Stimulated activated CD4-positive, alpha-beta T cell treated with anti-CD3 and anti-CD28 coated beads, TNF-alpha, amount 100 ng/mL, for 4 hours (primary cell): Measurements from ENCODE around the gene FAM114A2.

Source experiments
- DNase-seq, 3 experiments: peaks; one replicate each; pipeline ENCODE4 v3.0.0-alpha.2; 2020; ENCODE audit warnings: low read depth in 3 of 3

Gene FAM114A2

DNA sequence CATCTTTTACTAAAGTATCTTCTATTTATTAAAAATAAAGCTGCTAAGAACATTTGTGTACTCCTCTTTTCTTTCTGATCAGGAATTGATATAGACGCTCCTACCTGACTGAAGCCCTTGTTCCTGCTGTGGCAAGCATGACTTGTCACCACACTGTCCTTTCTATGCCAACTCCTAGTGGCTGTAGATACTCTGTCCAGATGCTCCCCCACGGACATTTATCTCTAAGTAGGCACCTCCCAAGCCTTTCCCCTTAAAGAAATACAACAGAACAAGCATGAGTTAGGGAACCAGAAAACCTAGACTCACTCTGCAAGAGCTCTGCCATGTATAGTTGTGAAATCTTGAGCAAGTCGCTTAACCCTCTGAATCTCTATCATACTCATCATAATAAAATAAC, 53.2 kb downstream of the FAM114A2 start:
- DNase-seq = no peak

DNA sequence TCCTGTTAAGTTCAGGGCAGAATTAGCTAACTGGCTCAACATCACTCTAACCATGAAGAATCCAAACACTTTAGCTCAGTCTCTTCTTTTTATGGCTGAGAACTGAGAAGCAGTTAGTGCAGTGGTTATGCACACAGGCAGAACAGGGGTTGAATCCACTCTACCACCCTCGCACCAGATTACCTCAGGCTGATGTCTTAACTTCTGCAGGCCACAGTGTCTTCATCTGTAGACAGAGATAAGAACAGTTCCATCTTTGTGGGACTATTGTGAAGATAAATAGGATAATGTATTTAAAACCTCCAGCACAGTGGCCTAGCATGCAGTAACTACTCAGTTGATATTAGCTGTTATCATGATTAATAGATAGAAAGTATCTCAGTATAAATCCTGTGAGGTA, 54.8 kb downstream of the FAM114A2 start:
- DNase-seq = no peak

DNA sequence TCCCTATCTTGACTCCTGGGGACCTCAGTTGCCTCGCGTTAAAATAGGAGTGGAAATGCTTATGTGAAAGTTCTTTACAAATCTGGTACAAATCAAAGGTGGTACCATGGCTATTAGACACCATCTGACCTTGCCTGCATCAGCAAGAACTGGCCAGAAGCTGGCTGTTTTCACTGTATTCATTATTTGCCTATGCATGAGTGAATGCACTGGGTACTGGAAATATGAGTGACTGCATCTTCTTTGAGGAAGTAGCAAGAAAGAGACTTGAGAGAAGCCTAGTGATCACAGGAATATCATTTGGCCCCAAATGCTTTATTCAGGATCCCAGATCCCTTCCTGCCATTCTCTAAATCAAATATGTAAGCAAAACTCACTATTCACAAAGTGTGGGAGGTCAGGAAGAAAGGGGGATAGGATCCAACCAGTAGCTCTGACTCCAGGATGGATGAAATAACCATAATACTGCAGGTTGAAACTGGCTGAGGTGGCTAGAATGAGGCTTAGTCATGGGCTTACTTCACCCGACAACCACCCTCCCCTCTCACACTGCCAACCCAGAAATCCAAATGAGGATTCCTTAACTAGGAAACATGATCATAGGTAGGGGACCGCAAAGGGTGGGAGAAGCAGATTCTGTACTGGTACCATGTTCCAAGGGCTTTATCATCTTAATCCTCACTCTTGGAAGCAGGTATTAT, 56.7 kb downstream of the FAM114A2 start:
- no peak for DNase-seq

DNA sequence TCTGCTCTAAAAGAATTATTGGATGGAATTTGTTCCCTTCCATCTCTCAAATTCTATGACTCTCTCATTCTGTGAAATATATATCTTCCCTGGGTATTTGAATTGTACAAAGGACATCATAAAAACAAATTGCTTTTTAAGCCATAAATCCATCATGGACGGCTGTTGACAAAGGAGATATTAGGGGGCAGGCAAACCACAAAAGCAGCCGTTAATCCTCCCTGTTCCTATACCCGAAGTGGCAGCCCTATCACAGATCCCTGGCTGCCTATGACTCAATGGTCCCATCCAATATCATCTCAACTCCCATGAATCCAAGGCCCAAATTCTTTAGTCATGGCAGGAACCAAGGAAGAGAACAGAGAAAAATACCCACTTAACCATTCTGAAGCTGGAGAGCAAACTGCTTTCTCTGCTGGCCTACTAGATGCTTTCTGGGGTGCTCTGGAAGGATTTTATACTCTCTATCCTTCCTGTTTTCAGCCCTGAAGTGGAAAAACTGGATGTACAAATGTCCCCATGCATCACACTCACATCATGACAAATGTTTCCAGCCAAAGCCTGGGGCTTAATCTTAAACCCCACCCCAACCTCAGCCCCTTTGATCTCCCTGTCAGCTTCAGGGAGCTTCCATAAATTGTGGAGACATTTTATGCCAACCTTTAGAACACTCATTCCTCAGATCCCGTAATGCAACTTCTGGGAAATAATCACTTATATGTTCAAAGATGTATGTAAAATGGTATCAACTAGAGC, 59.5 kb downstream of the FAM114A2 start:
- no peak for DNase-seq

DNA sequence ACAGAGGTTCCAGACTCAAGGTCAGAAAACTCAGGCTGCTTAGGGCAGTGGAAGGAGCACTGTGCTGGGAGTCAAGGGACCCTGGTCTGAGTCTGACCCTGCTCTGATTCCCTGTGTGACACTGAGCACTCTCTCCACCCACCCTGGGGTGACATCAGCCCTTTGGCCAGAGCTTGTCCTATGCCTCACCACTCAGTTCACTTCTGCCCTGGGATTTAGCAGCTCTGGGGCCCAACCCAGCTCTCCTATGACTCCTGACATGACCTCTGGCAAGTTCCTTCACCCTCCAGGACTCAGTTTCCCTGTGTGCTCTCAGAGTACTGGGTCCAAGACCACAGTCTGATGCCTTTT, 63.9 kb downstream of the FAM114A2 start:
- DNase-seq = no peak

DNA sequence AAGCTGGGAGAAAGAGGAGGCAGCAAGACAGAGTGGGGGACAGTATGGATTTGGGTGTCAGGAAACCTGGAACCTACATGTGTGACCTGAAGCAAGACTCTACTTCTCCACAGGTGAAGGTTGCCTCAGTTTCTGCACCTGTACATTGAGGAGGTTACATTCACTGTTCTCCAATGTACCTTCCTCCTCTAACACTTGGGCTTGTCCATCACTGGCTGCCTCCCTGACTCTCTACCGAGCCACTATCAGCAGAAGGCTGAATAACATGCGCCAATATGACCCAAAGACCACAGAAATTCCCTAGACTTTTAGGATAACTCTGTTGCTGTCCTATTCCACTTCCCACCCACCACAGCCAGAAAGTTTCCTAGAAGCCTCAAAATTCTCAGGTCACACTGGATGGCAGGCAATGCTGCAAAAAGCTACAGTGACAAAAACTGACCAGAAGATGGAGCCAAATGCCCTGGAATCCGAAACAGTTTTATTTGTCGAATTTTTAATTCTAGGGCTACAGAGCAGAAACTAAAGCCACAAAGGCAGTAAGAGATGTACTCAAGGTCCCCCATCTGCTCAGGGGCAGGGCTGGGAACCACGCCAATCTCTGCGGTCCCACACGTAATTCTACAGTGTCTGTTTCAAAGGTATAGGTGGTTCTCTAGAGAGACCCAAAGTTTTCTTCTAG, 64.4 kb downstream of the FAM114A2 start:
- no peak for DNase-seq

DNA sequence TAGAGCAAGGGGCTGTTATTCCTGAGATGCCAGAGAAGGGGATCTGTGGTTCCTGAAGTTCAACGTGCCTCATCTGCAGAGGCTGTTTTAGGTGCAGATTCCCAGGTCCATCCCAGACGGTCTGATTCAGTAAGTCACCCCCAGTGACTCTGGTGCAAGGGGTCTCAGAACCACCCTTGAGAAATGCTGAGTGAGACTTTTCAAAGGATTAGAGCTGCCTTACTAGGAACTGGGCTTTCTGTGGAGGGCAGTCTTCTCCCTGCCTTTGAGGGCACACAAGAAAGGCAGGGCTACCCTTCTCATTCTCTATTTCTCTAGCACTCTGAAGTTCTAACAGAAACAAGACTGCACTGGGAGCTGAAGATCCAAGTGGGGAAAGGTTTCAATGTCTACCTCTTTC, 66.5 kb downstream of the FAM114A2 start:
- no peak for DNase-seq

DNA sequence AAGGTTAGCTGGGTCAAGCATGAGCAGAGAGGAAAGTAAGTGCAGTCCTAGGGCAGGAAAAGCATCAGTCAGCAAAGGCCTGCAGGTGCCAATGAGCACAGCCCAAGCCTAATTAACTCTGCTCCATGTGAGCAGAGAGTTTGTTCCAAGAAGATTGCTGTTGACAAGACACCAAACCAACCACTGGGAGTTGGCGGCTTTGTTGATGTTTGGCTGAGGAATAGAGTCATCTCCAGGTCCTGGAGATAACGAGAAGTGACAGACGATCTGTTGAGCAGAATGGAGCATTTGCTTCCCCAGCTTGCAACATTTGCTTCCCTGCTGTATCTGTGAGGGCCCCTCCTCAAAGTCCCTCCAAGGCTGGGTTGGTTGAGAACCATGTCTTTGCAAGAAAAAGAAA, 68.2 kb downstream of the FAM114A2 start:
- no peak for DNase-seq

DNA sequence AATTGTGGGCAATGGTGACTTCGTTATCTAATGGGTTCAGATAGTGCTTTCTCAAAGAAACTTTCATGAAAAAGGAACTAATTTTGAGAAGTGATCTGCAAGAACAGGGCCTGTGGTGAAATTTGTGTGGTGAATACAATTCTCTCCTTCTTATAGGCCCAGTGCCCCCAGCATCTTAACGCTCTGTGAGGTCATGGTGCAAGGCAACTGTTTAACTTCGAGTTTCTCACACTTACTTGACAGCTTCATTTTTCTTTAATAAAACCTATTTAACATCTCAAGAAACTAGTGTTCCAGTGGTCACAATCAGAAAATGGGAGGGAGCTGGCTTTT, 69.2 kb downstream of the FAM114A2 start:
- no peak for DNase-seq

DNA sequence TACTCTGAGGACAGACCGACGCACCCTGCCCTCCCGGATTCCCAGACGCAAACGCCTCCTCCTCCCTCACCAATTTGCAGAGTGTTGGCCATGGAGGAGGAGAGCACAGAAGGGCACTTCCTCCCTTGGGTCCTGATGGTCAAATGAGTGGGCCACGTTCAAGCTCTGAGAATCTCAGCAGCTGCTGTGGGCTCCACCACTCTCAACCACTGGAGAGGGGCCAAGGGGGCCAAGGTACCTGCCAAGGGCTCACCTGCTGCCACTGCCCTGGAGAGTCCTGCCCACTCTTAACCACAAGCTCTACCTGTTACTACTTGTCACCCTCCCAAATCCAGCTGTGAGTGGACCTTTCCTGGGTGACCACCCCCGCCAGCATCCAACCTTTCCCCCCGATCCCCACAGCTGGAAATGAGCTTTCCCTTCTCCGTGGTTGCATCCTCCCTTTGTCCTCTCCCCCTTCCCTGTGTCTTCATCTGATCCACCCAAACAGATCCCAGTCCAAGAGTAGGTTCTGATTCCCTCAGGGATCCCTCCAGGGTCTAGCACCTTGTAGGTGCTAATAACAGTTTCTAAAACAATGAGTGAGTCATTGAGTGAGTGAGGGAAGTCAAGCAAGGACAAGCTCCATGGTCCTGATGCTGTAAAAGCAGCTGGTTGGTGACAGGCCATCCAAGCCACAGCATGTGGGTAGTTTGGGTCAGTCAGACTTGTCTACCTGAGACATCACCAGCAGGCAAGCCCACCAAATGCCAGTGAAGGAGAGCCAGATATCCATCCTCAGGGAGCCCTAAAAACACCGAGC, 69.7 kb downstream of the FAM114A2 start:
- DNase-seq = no peak

DNA sequence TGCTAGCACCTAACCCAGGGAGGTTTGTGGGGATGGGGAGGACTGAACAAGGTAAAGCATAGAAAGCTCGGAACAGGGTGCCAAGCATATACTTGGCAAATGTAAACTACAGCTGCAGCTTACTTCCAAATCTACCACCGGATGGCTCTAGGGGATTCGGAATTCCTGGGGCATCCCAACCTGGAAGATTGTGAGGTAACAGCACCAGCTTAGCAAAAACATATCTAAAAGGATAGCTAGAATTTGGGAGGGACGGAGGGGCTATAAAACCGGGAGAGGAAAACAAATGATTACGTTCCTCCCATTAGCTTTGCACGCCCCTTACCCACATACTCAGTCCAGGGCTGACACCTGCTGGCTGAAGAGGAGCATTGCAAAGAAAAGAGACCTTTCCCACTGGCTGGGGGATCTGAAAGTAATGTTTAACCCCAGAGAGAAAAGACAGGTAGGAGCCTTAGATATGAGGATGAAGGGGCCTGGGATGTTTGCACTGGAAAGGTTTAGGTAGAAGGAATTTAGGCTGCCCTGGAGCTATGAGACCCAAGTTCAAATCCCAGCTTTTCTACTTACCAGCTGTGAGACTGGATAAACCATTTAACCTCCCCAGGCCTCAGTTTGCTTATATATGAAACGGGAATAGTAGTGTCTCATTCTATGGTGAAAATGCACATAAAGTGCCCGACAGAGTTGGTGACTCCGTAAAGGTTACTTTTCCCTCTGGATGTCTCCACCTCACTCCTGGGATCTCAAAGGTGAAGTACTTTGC, 73.6 kb downstream of the FAM114A2 start:
- no peak for DNase-seq

DNA sequence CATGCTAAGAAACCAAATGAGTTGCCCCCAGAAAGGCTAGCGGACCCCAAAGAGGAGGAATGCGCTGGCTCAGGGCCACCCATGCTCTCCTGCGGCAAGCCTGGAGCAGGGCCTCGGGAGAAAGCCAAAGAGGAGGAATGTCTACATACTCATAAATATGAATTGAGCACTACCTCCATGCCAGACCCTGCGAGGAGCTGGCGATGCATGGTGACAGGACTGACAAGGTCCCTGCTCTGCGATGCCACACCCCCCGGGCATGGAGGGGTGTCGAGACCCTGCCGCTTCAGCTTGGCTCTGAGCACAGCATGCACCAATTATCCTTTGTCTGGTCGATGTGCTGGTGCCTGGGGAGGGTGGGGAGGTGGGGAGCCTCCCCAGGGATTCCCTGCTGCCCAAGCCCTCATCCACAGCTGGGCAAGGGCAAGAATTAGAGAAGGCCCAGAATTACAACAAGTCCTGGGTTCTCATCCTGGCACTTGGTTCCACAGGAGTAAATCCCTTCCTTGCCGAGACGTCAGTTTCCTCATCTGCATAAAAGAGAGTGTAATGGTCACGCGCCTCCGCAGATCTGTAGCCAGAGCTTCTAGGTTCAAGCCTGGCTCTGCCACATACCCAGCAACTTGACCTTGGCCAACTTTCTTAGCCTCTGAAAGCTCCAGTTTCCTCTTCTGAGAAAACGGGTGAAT, 74.4 kb downstream of the FAM114A2 start:
- DNase-seq = no peak

DNA sequence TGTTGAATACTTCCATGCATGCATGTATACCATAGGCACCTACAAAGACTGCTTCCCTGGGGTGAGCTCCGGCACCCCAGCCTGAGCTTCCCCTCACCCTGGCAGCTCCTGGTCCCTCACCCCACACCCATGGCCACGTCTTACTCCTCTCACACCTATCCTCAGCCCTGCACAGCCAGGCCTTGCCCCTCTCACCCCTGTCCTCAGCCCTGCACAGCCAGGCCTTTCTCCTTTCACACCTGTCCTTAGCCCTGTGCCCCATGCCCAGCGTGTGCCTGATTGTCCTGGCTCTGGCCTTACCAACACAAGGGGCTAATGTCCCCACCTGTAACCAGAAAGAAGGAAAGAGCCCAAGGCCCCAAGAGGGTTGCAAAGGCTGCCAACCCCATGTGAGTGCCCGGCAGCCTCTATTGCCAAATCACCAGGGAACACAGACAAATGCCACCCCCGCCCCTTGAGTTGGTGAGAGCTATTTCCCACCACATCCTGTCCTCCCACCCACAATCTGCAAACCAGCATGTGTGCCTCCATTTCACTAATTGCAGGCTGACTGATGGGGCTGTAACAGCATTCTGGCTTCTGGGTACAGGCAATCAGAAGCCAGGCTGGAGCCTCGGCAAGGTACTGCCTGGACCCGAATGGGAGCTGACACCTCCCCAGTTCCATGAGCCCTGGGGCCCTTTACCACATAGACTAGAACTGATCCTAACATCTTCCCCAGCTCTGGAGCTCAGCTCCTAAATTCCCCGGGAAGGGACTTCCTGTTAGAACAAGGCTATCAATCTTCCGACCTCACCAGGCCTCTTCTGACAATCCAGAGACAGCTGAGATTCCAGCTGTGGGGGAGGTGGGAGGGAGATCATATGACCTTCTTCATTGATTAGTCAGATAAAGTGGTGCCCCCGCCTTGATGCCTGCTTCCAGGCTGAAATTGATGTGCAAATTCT, 78.2 kb downstream of the FAM114A2 start:
- DNase-seq = no peak

DNA sequence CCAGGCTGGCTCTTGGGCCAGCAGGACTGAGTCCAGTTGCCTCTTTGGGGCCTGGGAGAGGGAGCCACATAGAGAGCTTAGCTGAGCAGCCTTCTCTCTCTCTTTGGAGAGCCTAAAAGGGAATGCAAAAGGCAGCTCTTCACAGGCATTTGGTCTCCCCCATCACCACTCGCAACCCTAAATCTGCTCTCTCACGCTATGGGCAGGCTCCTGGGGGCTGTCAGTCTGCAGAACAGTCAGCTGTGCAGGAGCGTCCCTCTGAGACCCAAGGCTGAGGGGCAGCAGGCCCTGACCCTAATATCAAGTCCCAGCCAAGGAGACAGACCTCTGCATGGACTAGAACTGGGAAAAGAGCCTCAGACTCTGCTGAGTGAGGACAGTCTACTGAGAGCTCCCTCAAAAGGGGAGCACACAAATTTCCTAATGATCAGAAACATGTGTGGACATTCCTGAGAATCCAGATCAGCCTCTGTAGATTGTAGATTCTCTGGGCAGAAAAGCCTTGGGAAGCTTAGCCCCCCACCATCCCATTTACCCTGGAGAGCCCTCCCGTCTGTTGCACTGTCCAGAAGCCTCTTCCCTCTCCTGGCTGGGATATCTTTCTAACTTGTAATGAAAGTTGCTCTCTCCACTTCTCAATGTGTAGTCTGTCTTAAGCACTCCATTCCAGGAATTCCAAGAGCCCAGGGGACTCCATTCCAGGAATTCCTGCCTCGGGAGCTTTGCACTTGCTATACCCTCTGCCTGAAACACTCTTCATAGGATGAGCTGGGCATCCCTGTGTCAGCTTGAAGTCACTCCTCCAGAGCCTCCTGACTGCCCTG, 79.4 kb downstream of the FAM114A2 start:
- no peak for DNase-seq

DNA sequence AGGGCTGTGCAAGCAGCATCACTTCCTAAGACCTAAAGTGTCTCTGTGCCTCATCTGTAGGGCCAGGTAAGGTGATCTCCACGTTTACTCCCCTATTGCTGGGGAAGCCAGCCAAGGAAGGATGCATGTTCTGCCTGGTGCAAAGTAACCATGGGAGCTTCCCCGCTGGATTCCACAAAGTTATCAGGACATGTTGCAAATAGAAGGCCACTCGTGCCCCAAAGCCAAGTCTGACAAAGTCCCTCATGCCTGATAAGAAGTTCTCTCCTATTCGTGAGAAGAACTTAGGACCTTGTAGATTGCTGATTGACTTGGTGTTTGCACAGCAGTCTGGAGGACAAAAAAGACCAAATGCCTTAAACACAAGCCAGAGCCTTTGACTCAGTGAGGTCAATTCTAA, 81.5 kb downstream of the FAM114A2 start:
- no peak for DNase-seq

DNA sequence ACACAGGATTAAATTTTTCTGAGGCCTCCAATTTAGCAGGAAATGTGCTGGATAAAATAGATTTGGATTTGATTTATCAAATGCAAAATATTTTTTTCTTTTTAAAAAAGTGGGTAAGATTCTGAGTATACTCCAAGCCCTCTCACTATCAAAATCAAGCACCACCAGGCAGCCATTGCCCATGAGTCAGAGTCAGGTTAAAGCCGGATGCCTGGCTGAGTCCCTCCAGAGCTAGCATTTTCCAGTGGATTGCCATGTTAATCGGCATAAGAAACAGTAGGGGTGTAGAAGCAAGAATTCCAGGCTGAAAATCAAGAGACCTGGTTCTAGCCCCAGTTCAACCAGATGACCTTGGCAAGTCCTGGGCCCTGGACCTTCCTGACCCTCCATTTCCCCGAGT, 85.3 kb downstream of the FAM114A2 start:
- no peak for DNase-seq

DNA sequence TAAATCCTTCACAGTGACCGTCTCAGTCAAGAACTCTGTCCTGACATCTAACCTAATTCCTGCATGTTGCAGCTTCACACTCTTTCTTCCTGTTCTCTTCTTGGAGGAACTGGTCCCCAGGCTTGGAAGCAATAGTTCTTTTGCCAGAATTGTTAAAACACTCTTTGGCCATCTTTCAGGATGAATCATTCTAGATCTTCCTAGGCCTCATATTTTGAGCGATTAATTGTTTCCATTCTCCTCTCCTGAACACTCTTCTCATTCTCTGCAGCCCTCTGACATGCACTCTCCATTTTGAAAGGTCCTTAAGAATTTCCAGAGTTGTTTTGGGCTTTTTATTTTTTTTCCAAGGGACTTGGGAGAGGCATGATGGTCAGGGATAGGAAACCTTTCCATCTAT, 85.8 kb downstream of the FAM114A2 start:
- DNase-seq = no peak

DNA sequence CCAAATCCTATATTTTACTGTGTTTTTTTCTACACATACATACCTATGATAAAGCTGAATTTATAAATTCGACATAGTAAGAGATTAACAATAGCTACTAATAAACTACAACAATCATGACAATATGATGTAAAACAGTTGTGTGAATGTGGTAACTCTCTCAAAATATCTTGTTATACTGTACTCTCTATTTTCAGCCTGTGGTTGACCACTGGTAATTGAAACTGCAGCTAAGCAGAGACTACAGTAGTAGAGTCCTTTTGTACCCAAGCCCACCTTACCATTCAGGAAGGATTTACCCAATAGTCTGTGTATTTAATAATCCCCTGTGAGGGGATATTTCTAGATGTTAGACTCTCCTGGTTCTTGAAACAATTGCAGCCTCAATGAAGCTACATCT, 86.7 kb downstream of the FAM114A2 start:
- no peak for DNase-seq

DNA sequence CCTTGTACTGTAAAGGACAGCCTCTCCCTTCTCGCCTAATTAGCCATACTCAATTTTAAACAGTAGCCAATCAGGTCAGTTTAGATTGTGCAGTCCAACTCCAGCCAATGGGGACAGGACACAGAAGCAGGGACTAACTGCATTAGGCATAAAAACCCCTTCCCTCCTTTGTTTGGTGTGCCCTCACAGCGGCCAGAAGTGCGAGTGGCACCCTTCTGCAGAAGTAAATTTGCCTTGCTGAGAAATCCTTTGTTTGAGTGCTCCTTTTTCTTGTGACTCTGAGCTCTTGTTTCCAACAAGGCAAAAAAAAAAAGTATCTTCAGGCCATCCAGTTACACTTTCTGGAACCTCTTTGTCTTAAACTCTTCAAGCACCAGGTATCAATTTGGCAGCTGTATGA, 97.4 kb downstream of the FAM114A2 start:
- DNase-seq = no peak
